ENCODE measurements around the gene CBX8.

The CBX8 gene

DNA sequence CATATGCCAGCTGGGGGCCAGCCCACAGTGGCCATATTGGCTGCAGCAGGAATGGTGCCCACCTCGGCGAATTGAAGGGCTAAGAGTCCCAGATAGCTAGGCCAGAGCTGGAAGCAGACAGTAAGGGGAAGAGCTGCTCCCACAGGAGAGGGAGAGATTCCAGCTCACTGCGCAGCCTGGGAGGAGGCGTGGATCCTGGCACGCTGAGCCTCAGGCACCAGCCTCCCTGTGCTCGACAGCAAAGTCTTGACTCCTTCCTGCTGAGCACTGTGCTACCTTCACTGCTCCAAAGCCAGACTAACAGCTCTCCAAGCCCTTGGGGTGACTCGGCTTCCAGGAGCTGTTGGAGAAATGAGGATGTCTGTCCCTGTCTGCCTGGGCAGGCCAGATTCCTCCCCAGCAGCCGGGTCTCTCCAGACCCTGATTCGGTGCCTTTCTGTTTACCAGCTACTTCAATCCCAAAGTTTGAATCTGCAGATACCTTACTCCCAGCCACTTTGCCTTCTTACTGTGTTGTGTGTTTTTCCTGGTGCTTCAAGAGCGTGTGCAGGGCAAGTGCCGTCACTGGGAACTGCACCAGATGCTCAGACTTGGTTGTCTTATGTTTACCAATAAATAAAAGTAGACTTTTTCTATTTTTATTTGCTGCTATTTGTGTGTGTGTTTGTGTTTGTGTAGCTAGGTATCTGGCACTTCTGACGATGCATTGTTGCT is 9.8 kb downstream of the CBX8 start:
- no peak overlapping the region for H3K4me3 ChIP-seq (ENCODE audit: low read depth, low read length)
- TF ChIP-seq, protein P1, sequence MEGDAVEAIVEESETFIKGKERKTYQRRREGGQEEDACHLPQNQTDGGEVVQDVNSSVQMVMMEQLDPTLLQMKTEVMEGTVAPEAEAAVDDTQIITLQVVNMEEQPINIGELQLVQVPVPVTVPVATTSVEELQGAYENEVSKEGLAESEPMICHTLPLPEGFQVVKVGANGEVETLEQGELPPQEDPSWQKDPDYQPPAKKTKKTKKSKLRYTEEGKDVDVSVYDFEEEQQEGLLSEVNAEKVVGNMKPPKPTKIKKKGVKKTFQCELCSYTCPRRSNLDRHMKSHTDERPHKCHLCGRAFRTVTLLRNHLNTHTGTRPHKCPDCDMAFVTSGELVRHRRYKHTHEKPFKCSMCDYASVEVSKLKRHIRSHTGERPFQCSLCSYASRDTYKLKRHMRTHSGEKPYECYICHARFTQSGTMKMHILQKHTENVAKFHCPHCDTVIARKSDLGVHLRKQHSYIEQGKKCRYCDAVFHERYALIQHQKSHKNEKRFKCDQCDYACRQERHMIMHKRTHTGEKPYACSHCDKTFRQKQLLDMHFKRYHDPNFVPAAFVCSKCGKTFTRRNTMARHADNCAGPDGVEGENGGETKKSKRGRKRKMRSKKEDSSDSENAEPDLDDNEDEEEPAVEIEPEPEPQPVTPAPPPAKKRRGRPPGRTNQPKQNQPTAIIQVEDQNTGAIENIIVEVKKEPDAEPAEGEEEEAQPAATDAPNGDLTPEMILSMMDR (IDR thresholded peaks at IDR 0.05; ENCODE audit: low read depth, low read length) = no peak

DNA sequence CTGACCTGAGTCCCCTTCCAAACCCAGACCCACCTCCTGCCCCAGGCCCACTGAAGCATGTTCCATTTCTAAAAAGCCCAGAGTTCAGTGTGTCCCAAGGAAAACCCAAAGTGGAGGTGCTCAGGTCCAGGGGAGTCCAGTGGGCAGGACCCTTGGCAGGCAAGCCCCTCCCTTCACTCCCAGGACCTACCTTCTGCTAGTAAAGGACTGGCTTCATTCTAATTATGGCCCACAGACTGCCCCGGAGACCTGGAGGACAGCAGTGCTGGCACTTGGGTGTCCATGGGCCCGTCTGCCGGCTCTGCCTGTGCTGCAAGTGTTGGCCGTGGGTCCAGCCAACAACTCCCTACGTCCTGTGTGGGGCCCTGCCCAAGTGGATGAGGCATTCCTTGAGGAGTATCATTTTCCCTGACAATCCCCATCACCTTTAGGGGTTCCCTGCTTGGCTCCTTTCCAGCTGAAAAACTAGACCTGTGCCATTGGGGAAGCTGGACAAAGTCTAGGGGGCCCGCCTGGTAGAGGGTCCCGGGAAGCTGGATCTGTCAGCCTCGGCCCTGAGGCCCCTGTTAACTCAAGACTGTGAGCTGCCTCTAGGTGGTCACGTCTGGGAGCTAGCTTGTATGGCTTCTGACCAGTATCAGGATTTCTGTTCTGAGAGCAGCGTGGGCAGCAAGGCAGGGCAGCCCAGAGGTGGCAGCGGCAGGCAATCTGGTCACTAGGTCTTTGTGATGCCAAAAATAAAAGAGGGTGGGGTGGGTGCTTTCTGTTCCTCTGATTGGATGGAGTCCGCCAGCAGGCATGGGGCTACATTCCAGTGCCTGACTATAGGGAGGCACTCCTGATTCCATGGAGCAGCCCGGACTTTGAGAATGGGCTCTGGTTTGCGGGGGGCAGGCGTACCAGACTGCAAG is 10.7 kb downstream of the CBX8 start:
- H3K4me3 ChIP-seq (ENCODE audit: low read depth, low read length) = no peak overlapping the region
- TF ChIP-seq, protein P1 (IDR thresholded peaks at IDR 0.05; ENCODE audit: low read depth, low read length) = no peak

DNA sequence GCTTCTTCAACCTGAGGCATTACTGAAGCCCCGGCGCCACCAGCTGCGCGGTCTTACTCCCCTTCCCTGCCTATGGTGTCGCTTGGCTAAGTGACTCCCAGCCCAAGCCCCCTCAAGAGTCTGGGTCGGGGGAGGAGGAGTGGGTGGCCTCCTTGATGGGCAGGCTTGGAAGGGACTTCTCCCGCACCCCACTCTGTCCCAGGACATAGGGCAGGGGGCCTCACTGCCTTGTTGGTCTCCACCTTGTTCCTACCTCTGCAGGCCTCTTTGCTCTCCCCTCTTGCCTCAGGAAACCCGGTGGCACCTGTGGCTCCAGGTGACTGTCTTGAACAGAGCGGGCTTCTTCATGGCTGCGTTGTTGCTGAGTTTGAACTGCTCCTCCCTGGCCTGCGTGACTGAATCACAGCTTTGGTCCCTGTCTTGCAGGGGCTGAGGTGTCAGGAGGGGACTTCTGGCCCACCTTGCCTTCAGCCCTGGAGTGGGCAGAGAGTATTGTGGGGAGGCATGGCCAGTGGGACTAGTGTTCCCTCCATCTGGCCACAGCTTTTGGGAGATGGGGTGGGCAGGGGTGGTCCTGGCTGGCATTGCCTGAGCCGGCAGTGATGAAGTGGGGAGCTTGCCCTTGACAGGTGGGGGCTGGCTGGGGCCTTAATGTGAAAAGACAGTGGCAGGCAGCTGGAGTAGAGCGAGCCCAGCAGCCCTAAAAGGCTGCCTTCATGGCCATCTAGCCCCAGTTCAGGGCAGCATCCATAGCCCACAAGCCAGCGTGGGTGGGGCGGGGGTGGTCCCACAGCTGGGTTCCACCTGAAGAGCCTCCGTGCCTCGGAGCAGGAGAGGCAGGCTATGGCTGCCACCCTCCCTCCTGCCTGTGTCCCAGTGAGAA is 11.6 kb downstream of the CBX8 start:
- TF ChIP-seq, protein P1 (IDR thresholded peaks at IDR 0.05; ENCODE audit: low read depth, low read length) = no peak
- no peak overlapping the region for H3K4me3 ChIP-seq (ENCODE audit: low read depth, low read length)

DNA sequence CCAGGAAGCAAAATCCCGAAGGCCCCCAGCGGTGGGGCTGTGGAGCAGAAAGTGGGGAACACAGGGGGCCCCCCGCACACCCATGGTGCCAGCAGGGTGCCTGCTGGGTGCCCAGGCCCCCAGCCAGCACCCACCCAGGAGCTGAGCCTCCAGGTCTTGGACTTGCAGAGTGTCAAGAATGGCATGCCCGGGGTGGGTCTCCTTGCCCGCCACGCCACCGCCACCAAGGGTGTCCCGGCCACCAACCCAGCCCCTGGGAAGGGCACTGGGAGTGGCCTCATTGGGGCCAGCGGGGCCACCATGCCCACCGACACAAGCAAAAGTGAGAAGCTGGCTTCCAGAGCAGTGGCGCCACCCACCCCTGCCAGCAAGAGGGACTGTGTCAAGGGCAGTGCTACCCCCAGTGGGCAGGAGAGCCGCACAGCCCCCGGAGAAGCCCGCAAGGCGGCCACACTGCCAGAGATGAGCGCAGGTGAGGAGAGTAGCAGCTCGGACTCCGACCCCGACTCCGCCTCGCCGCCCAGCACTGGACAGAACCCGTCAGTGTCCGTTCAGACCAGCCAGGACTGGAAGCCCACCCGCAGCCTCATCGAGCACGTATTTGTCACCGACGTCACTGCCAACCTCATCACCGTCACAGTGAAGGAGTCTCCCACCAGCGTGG is 12.4 kb downstream of the CBX8 start:
- TF ChIP-seq, protein P1 (IDR thresholded peaks at IDR 0.05; ENCODE audit: low read depth, low read length) = no peak
- H3K4me3 ChIP-seq (ENCODE audit: low read depth, low read length) = no peak overlapping the region

DNA sequence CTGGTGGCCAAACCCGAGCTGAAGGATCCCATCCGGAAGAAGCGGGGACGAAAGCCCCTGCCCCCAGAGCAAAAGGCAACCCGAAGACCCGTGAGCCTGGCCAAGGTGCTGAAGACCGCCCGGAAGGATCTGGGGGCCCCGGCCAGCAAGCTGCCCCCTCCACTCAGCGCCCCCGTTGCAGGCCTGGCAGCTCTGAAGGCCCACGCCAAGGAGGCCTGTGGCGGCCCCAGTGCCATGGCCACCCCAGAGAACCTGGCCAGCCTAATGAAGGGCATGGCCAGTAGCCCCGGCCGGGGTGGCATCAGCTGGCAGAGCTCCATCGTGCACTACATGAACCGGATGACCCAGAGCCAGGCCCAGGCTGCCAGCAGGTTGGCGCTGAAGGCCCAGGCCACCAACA is 13.0 kb downstream of the CBX8 start:
- TF ChIP-seq, protein P1 (IDR thresholded peaks at IDR 0.05; ENCODE audit: low read depth, low read length) = no peak

DNA sequence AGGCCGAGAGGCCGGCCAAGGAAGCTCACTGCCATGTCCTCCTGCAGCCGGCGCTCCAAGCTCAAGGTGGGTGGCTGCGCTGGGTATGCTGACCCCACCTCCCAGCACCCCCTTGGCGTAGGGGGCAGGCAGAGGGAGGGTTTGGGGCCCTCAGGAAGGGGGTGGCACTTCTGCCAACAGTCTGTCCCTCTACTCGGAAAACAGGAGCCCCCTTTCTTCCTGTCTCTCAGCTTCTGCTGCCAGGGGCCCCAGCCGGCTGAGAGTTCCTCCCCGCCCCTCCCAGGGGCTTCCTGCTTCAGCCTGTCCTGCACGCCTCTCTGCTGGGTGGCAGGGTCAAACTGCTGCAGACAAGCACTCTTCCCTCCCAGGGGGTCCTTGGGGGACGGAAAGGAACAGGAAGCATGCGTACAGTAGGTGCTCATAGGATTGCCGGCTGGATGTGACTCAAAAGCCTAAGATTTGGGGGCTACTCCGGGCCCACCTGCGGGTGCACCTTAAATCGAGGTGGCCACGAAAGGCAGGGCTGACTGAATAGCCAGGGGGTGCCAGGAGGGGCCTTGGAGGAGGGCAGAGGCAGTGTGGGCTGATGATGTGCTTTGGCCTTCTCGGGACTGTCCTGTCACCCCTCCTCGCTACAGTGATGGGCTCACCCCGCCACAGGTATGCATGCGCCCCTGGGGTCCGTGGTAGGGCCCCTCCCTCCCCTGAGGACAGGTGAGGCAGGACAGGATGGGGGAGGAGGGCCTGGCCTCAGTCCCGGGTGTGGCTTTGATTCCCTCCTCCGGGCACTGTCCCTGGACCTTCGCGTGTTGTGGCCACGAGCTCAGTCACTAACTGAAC is 14.9 kb downstream of the CBX8 start:
- no peak overlapping the region for H3K4me3 ChIP-seq (ENCODE audit: low read depth, low read length)
- TF ChIP-seq, protein P1 (IDR thresholded peaks at IDR 0.05; ENCODE audit: low read depth, low read length) = no peak

More for the DNA sequence above, 13.0 kb downstream of the CBX8 start:
- no peak overlapping the region for H3K4me3 ChIP-seq (ENCODE audit: low read depth, low read length)

All from WI38 (cell line).